H1 (cell line): ENCODE results near the gene CMTR1.

ENCODE experiments used
- BRCA1 ChIP-seq: IDR thresholded peaks from 2 replicates; pipeline ENCODE4 v1.6.1; 2012; ENCODE audit warnings: low read depth, low read length, improper control_type of control experiment
- POLR2A ChIP-seq, 2 experiments: IDR thresholded peaks; 1 replicate in 1 of 2; 2 replicates in 1 of 2; pipeline ENCODE4 v1.6.1; 2011; ENCODE audit warnings: low read depth in 2 of 2, low read length in 2 of 2, mild to moderate bottlenecking in 2 of 2; ENCODE audit errors: control extremely low read depth in 1 of 2
- POLR2AphosphoS5 ChIP-seq: IDR thresholded peaks from 2 replicates; pipeline ENCODE4 v1.6.1; 2011; ENCODE audit warnings: low read depth, low read length
- RAD21 ChIP-seq, 2 experiments: IDR thresholded peaks in 1 of 2; conservative IDR thresholded peaks in 1 of 2; 2 replicates each; pipeline ENCODE4 v1.6.1; 2011; ENCODE audit warnings: low read depth in 2 of 2, low read length in 2 of 2, improper control_type of control experiment in 1 of 2, inconsistent platforms in 1 of 2, mild to moderate bottlenecking in 1 of 2, moderate library complexity in 1 of 2
- SIN3A ChIP-seq, 2 experiments: IDR thresholded peaks in 1 of 2; conservative IDR thresholded peaks in 1 of 2; 2 replicates each; pipeline ENCODE4 v1.6.1; 2011 to 2012; ENCODE audit warnings: low read length in 2 of 2, improper control_type of control experiment in 1 of 2, low read depth in 1 of 2, mild to moderate bottlenecking in 1 of 2
- SUZ12 ChIP-seq: fragments of 200-600 bp; sonication (generic); IDR thresholded peaks from 2 replicates; pipeline ENCODE4 v1.6.1; 2012; ENCODE audit warnings: mild to moderate bottlenecking, inconsistent platforms, low read length, moderate library complexity, mixed read lengths
- TF ChIP-seq, protein P1 (sequence below), 3 experiments: IDR thresholded peaks; 1 replicate in 2 of 3; 2 replicates in 1 of 3; pipeline versions ENCODE4 v1.5.1 to v1.6.1; 2011; ENCODE audit warnings: low read length in 3 of 3, mild to moderate bottlenecking in 3 of 3, inconsistent platforms in 2 of 3, low read depth in 1 of 3, moderate library complexity in 1 of 3; ENCODE audit not compliant: insufficient read depth in 1 of 3; ENCODE audit errors: control extremely low read depth in 1 of 3

DNA sequence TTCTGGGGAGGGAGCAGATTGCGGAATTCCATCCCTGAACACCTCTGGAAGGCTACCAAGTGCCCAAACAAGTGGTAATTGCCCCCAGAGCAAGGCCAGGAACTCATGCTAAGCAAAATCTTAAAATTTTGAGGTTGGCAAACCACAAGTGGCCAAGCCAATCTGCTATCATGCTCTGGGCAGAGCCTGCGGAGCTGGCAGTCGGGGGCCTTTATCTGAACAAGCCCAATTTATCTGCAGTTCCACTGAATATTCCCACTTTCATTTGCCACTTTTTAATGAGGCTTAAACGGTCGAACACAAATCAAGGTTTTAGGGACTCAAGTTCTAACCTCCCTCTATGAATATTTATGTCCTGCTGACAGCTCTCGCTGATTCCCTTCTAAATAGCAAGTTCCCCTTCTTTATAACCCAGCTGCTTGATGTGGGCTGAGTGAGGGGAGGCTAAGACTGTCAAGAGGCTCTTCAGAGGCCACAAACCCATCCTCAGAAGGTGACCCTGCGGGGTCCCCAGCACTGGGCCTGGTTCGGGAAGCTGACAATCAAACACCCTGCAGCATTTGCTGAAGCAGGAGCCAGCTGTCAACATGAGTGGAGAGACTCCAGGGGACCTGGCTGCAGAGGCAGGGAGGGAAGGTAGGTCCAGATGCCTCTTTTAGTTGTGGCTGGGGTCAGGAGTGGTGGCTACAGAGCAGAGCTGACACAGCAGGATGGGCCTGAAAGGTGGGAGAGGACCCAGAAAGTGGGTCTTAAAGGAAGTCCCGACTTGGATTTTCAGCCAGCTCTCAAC, 54.8 kb downstream of the CMTR1 start:
- TF ChIP-seq BRCA1 (no peak), RAD21 (IDR thresholded peaks at IDR 0.05 in 1 of 2, conservative IDR thresholded peaks at IDR 0.05 in 1 of 2; ENCODE audit: low read depth in 2 of 2, low read length in 2 of 2) (no peak), SIN3A (conservative IDR thresholded peaks at IDR 0.05 in 1 of 2, IDR thresholded peaks at IDR 0.05 in 1 of 2; ENCODE audit: low read depth in 1 of 2, low read length in 2 of 2) (no peak), POLR2AphosphoS5 (no peak), SUZ12 (no peak), POLR2A (IDR thresholded peaks at IDR 0.05; ENCODE audit: control extremely low read depth in 1 of 2, low read depth in 2 of 2, low read length in 2 of 2) (no peak)
- TF ChIP-seq, protein P1, sequence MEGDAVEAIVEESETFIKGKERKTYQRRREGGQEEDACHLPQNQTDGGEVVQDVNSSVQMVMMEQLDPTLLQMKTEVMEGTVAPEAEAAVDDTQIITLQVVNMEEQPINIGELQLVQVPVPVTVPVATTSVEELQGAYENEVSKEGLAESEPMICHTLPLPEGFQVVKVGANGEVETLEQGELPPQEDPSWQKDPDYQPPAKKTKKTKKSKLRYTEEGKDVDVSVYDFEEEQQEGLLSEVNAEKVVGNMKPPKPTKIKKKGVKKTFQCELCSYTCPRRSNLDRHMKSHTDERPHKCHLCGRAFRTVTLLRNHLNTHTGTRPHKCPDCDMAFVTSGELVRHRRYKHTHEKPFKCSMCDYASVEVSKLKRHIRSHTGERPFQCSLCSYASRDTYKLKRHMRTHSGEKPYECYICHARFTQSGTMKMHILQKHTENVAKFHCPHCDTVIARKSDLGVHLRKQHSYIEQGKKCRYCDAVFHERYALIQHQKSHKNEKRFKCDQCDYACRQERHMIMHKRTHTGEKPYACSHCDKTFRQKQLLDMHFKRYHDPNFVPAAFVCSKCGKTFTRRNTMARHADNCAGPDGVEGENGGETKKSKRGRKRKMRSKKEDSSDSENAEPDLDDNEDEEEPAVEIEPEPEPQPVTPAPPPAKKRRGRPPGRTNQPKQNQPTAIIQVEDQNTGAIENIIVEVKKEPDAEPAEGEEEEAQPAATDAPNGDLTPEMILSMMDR (IDR thresholded peaks at IDR 0.05; ENCODE audit: control extremely low read depth in 1 of 3, insufficient read depth in 1 of 3, low read depth in 1 of 3, low read length in 3 of 3), result no peak
